Mammary epithelial cell (primary cell): ENCODE results near the gene IAH1.

Source experiments
- EZH2 ChIP-seq: IDR thresholded peaks from 2 replicates; pipeline ENCODE4 v1.6.1; 2012; ENCODE audit warnings: low read length, inconsistent platforms, borderline replicate concordance
- TF ChIP-seq, protein P1 (sequence below), 2 donors: IDR thresholded peaks in 1 of 2; conservative IDR thresholded peaks in 1 of 2; 2 replicates each; pipeline ENCODE4 v1.5.1; 2011 to 2012; ENCODE audit warnings: inconsistent platforms in 2 of 2, low read length in 2 of 2, mild to moderate bottlenecking in 2 of 2, control low read depth in 1 of 2, low read depth in 1 of 2; ENCODE audit not compliant: insufficient read depth in 1 of 2; ENCODE audit errors: extremely low read depth in 1 of 2

DNA sequence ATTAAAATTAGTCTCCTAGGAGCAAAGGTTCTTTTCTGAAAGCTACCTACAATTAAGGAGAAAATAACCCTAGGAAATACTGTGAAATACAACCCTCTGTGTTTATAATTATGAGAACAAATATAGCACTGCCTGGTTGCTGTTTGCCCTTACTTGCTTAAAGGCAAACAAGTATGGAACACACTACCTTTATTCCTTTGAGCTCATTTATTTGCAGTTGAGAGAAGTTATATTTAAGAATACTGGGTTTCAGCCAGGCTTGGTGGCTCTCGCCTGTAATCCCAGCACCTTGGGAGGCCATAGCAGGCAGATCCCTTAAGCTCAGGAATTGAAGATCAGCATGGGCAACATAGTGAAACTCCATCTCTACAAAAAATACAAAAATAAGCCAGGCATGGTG is 23.1 kb upstream of the IAH1 start:
- TF ChIP-seq, protein P1, sequence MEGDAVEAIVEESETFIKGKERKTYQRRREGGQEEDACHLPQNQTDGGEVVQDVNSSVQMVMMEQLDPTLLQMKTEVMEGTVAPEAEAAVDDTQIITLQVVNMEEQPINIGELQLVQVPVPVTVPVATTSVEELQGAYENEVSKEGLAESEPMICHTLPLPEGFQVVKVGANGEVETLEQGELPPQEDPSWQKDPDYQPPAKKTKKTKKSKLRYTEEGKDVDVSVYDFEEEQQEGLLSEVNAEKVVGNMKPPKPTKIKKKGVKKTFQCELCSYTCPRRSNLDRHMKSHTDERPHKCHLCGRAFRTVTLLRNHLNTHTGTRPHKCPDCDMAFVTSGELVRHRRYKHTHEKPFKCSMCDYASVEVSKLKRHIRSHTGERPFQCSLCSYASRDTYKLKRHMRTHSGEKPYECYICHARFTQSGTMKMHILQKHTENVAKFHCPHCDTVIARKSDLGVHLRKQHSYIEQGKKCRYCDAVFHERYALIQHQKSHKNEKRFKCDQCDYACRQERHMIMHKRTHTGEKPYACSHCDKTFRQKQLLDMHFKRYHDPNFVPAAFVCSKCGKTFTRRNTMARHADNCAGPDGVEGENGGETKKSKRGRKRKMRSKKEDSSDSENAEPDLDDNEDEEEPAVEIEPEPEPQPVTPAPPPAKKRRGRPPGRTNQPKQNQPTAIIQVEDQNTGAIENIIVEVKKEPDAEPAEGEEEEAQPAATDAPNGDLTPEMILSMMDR (conservative IDR thresholded peaks at IDR 0.05 in 1 of 2, IDR thresholded peaks at IDR 0.05 in 1 of 2; ENCODE audit: extremely low read depth in 1 of 2, insufficient read depth in 1 of 2, low read depth in 1 of 2, low read length in 2 of 2), result no peak
- TF ChIP-seq EZH2, result no peak
